ENCODE measurements around the gene TBC1D19.

Gene TBC1D19

GRCh38 chr4:26804451-26804850, 220.6 kb downstream of the TBC1D19 start:
- DNase-seq (ENCODE audit: low read depth in 1 of 2, low spot score in 1 of 2) = no peak
- H3K27me3 ChIP-seq (ENCODE audit: insufficient read depth, poor library complexity, severe bottlenecking) = no peaks in the 10 kb centered on the region
- H3K4me3 ChIP-seq (replicated peaks; ENCODE audit: insufficient read depth, low read length) = no peak overlapping the region
- no peak overlapping the region for H3K27ac ChIP-seq (replicated peaks)
- no peak for TF ChIP-seq GABPA (IDR thresholded peaks at IDR 0.05; ENCODE audit: low read depth)
- no peak for TF ChIP-seq REST (IDR thresholded peaks at IDR 0.05; ENCODE audit: insufficient replicate concordance, low read depth)
- TF ChIP-seq SPI1 (IDR thresholded peaks at IDR 0.05; ENCODE audit: borderline replicate concordance, low read depth) = no peak
- TF ChIP-seq POLR2AphosphoS5 (IDR thresholded peaks at IDR 0.05; ENCODE audit: low read depth) = no peak
- no peak for TF ChIP-seq CTCF (IDR thresholded peaks at IDR 0.05; ENCODE audit: insufficient read depth, low read length)

GRCh38 chr4:26804925-26805324, 221.0 kb downstream of the TBC1D19 start:
- no peak overlapping the region for H3K27ac ChIP-seq (replicated peaks)
- no peak overlapping the region for H3K4me3 ChIP-seq (replicated peaks; ENCODE audit: insufficient read depth, low read length)
- TF ChIP-seq GABPA (IDR thresholded peaks at IDR 0.05; ENCODE audit: low read depth) (no peak), POLR2AphosphoS5 (IDR thresholded peaks at IDR 0.05; ENCODE audit: low read depth) (no peak), SPI1 (IDR thresholded peaks at IDR 0.05; ENCODE audit: borderline replicate concordance, low read depth) (no peak), CTCF (IDR thresholded peaks at IDR 0.05; ENCODE audit: insufficient read depth, low read length) (no peak), REST (IDR thresholded peaks at IDR 0.05; ENCODE audit: insufficient replicate concordance, low read depth) (no peak)
- H3K27me3 ChIP-seq (ENCODE audit: insufficient read depth, poor library complexity, severe bottlenecking) = no peaks in the 10 kb centered on the region
- no peak for DNase-seq (ENCODE audit: low read depth in 1 of 2, low spot score in 1 of 2)
